ENCODE results near the gene RASD1. TPM values are rescaled to one million over a fixed set of nuclear protein-coding genes. Genes with fewer than 3 reads are reported as not detected.

Gene RASD1
- total RNA-seq, 1 experiment from 2014 or later = 5.7 TPM

- H2BK5ac ChIP-seq (ENCODE audit: insufficient read length, low read length) = no peak overlapping the region
- H2BK12ac ChIP-seq (ENCODE audit: insufficient read length, low read depth, low read length) = no peak overlapping the region
- peaks cover 0 to 9% (median 4%) of the 10 kb centered on the region in 3 experiments; a peak in 4 of 7 replicates for H3K36me3 Mint-ChIP-seq (ENCODE audit: insufficient read depth in 1 of 3, low read depth in 3 of 3)
- H4K8ac ChIP-seq (replicated peaks; ENCODE audit: insufficient read length, low read depth, low read length) = no peak overlapping the region
- H2AK5ac ChIP-seq (ENCODE audit: insufficient read length, low read length) = no peak overlapping the region
- no CpG with 5 or more reads among the region's 10 CpGs for WGBS (ENCODE audit: extremely low coverage, insufficient read length, low lambda C conversion rate)
- peaks cover 0 to 3% of the 10 kb centered on the region in 2 experiments; a peak in 1 of 5 replicates for H3K9me3 Mint-ChIP-seq
- H3K27ac Mint-ChIP-seq = no peak overlapping the region
- H3K23ac ChIP-seq (ENCODE audit: insufficient read length, low read depth, low read length) = no peak overlapping the region
- H3K79me2 ChIP-seq (ENCODE audit: insufficient read depth, low read length) = no peaks in the 10 kb centered on the region
- H3T11ph ChIP-seq (ENCODE audit: low read length) = no peak overlapping the region
- H2BK120ac ChIP-seq (ENCODE audit: low read depth, low read length, poor library complexity, severe bottlenecking) = no peak overlapping the region
- no peaks in the 10 kb centered on the region for H3K79me1 ChIP-seq (ENCODE audit: insufficient read depth, low read depth, low read length, poor library complexity, severe bottlenecking)
- no peak overlapping the region for H3K4me3 Mint-ChIP-seq
- peaks cover 2% of the 10 kb centered on the region for H4K20me1 ChIP-seq (ENCODE audit: control insufficient read depth, insufficient read depth, insufficient read length)
- H3K27me3 ChIP-seq (ENCODE audit: insufficient read depth, low read length) = no peaks in the 10 kb centered on the region
- H3K27me3 Mint-ChIP-seq (ENCODE audit: low read depth) = no peaks in the 10 kb centered on the region
- no peak overlapping the region for H2AFZ ChIP-seq (ENCODE audit: low read length)
- no peak overlapping the region for H3K56ac ChIP-seq (ENCODE audit: insufficient read length, low read depth, low read length)
- no peak overlapping the region for H4K91ac ChIP-seq (ENCODE audit: insufficient read length, low read depth, low read length)
- H3K4ac ChIP-seq (ENCODE audit: low read depth, low read length) = no peak overlapping the region
- H2BK20ac ChIP-seq (ENCODE audit: low read depth, low read length, poor library complexity, severe bottlenecking) = no peak overlapping the region
- H3K18ac ChIP-seq (ENCODE audit: insufficient read length, low read depth, low read length) = no peak overlapping the region
- H3K9ac ChIP-seq (ENCODE audit: extremely low read depth, insufficient read length, low read length) = no peak overlapping the region
- no peaks in the 10 kb centered on the region for H3K9me3 ChIP-seq (ENCODE audit: control insufficient read depth, low read depth, low read length)
- no peak overlapping the region for H3K4me2 ChIP-seq (ENCODE audit: insufficient read depth, insufficient read length, low read length)
- H3K23me2 ChIP-seq (ENCODE audit: insufficient read length, low read depth, low read length, poor library complexity, severe bottlenecking) = no peaks in the 10 kb centered on the region
- no peak overlapping the region for H4K5ac ChIP-seq (ENCODE audit: insufficient read length, low read depth, low read length)
- no peak overlapping the region; the same call in 1 of the 2 replicates for H3K14ac ChIP-seq (ENCODE audit: insufficient read depth, low read length)
- no peak overlapping the region for H2BK15ac ChIP-seq (ENCODE audit: low read depth, low read length)
- H3K4me1 Mint-ChIP-seq = peaks cover 40% of the 10 kb centered on the region in 2 experiments
- no peak for DNase-seq
- no peak overlapping the region for H3K27ac ChIP-seq (ENCODE audit: insufficient read length, low read depth, low read length)
- peaks cover 4% of the 10 kb centered on the region; the same call in 1 of the 2 replicates for H3K4me1 ChIP-seq (ENCODE audit: insufficient read depth, low read length)
- TF ChIP-seq CTCF (conservative IDR thresholded peaks at IDR 0.05) = no peak
These were observed 23.7 kb upstream of the RASD1 start for GRCh38 chr17:17519886-17520285.
